OCI-LY7 (cell line): Measurements from ENCODE around the gene KCNMA1. TPM values are rescaled to one million over a fixed set of nuclear protein-coding genes. Genes with fewer than 3 reads are reported as not detected.

Source experiments
- BruUV-seq: library from RNA; stranded (reverse); fragments of 400-500 nt; replicated peaks from 2 replicates; lab custom pipeline; 2021; lab: Mats Ljungman, UMichigan
- CTCF ChIA-PET: fragments of 300-600 bp; sonication (Branson Sonifier 250); formaldehyde crosslinking; loops from one replicate; lab custom pipeline; 2022; ENCODE audit warnings: antibody characterized with exemption; ENCODE audit not compliant: unreplicated experiment; lab: Charles Lee
- POLR2A ChIA-PET: fragments of 300-600 bp; sonication (Branson Sonifier 250); formaldehyde crosslinking; loops from one replicate; lab custom pipeline; 2022; ENCODE audit warnings: antibody characterized with exemption; lab: Charles Lee
- DNase-seq: peaks from one replicate; pipeline ENCODE4 v3.0.0-alpha.2; 2015; ENCODE audit warnings: low spot score
- H2AFZ ChIP-seq: fragments of 200-600 bp; sonication (generic), shearing (Covaris generic); 2 replicates; pipeline ENCODE4 v1.6.1; 2014; ENCODE audit warnings: mild to moderate bottlenecking, antibody characterized with exemption, low read length, moderate library complexity
- H3K27ac ChIP-seq: fragments of 200-600 bp; sonication (generic); 2 replicates; pipeline ENCODE4 v1.5.1; 2014; ENCODE audit warnings: mixed run types, low read depth, mild to moderate bottlenecking, moderate library complexity, low read length, inconsistent platforms; ENCODE audit not compliant: poor library complexity, severe bottlenecking
- H3K36me3 ChIP-seq: fragments of 200-600 bp; sonication (generic); 2 replicates; pipeline ENCODE4 v1.6.1; 2014; ENCODE audit warnings: mild to moderate bottlenecking, antibody characterized with exemption, low read length, moderate library complexity, mixed read lengths; ENCODE audit not compliant: insufficient read depth
- H3K4me1 ChIP-seq: fragments of 200-600 bp; sonication (generic); 2 replicates; pipeline ENCODE4 v1.5.1; 2014; ENCODE audit warnings: mild to moderate bottlenecking, low read length; ENCODE audit not compliant: insufficient read depth, poor library complexity, severe bottlenecking
- H3K4me2 ChIP-seq: fragments of 200-600 bp; sonication (generic); 2 replicates; pipeline ENCODE4 v1.6.1; 2014; ENCODE audit warnings: mild to moderate bottlenecking, low read length
- H3K4me3 ChIP-seq: fragments of 200-600 bp; sonication (generic); 2 replicates; pipeline ENCODE4 v1.5.1; 2014; ENCODE audit warnings: mild to moderate bottlenecking, low read depth, low read length; ENCODE audit not compliant: poor library complexity, severe bottlenecking
- H3K79me2 ChIP-seq: fragments of 200-600 bp; sonication (generic); 2 replicates; pipeline ENCODE4 v1.6.1; 2016; ENCODE audit warnings: low read depth, mild to moderate bottlenecking, low read length, moderate library complexity, mixed read lengths; ENCODE audit not compliant: insufficient read depth
- H3K9me2 ChIP-seq: fragments of 200-600 bp; sonication (generic); 2 replicates; pipeline ENCODE4 v1.6.1; 2016; ENCODE audit warnings: mild to moderate bottlenecking, low read length, mixed read lengths; ENCODE audit not compliant: insufficient read depth
- H3K9me3 ChIP-seq: fragments of 200-600 bp; sonication (generic); 2 replicates; pipeline ENCODE4 v1.6.1; 2014; ENCODE audit warnings: mild to moderate bottlenecking, mixed run types, low read length, mixed read lengths
- H4K20me1 ChIP-seq: fragments of 200-600 bp; sonication (generic); 2 replicates; pipeline ENCODE4 v1.6.1; 2014; ENCODE audit warnings: mild to moderate bottlenecking, antibody characterized with exemption, low read length, moderate library complexity, mixed read lengths; ENCODE audit not compliant: insufficient read depth
- EZH2phosphoT487 ChIP-seq: fragments of 200-600 bp; sonication (generic); IDR thresholded peaks from 2 replicates; pipeline ENCODE4 v1.6.1; 2018; ENCODE audit warnings: low read depth, borderline replicate concordance, mild to moderate bottlenecking, mixed run types, antibody characterized with exemption, low read length, moderate library complexity, mixed read lengths
- intact Hi-C: fragments of 100-400 bp; cut with micrococcal nuclease; formaldehyde crosslinking; loops from one replicate; pipeline ENCODE4 v1.10.0; 2022; ENCODE audit not compliant: unreplicated experiment
- total RNA-seq, 2 experiments: library from RNA; depleted of rRNA in 1 of 2; stranded (reverse); fragments of >200 nt in 1 of 2; shearing (Covaris generic) in 1 of 2; gene quantifications; 2 replicates each; pipeline ENCODE4 v1.2.3, GENCODE V29; 2014 to 2022
- TF ChIP-seq, protein P1 (sequence below): fragments of 200-600 bp; sonication (generic); conservative IDR thresholded peaks from 2 replicates; pipeline ENCODE4 v1.5.1; 2014; ENCODE audit warnings: mild to moderate bottlenecking, antibody characterized with exemption, low read length, moderate library complexity, mixed read lengths

The KCNMA1 gene
- total RNA-seq, 2 experiments from 2014 or later, result not detected

- CTCF ChIA-PET, result no interaction called here
- H3K4me1 ChIP-seq, result no peaks in the 10 kb centered on the region
- no peaks in the 10 kb centered on the region for H3K36me3 ChIP-seq
- H3K4me3 ChIP-seq, result no peak overlapping the region
- POLR2A ChIA-PET, result interaction anchor here (0.6 kb wide), 1 partner anchor 383 kb away, joined by 3 read pairs; no protein-coding TSS in a partner anchor
- H3K4me2 ChIP-seq, result no peak overlapping the region
- no peaks in the 10 kb centered on the region for H3K9me3 ChIP-seq
- H3K79me2 ChIP-seq, result no peaks in the 10 kb centered on the region
- intact Hi-C loops, result no loop called here
- H3K9me2 ChIP-seq, result no peaks in the 10 kb centered on the region
- no peaks in the 10 kb centered on the region for H4K20me1 ChIP-seq
- H3K27ac ChIP-seq, result no peak overlapping the region
- H2AFZ ChIP-seq, result no peak overlapping the region
- BruUV-seq, result no TSS peak
- DNase-seq, result no peak
- no peak for TF ChIP-seq EZH2phosphoT487
- TF ChIP-seq, protein P1, sequence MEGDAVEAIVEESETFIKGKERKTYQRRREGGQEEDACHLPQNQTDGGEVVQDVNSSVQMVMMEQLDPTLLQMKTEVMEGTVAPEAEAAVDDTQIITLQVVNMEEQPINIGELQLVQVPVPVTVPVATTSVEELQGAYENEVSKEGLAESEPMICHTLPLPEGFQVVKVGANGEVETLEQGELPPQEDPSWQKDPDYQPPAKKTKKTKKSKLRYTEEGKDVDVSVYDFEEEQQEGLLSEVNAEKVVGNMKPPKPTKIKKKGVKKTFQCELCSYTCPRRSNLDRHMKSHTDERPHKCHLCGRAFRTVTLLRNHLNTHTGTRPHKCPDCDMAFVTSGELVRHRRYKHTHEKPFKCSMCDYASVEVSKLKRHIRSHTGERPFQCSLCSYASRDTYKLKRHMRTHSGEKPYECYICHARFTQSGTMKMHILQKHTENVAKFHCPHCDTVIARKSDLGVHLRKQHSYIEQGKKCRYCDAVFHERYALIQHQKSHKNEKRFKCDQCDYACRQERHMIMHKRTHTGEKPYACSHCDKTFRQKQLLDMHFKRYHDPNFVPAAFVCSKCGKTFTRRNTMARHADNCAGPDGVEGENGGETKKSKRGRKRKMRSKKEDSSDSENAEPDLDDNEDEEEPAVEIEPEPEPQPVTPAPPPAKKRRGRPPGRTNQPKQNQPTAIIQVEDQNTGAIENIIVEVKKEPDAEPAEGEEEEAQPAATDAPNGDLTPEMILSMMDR, result no peak
These were observed 32.1 kb downstream of the KCNMA1 start for GRCh38 chr10:77605466-77605865.

- Histone ChIP-seq H3K79me2 (no peaks in the 10 kb centered on the region), H3K4me3 (no peak overlapping the region), H3K4me2 (no peak overlapping the region), H3K27ac (no peak overlapping the region), H3K9me2 (no peaks in the 10 kb centered on the region), H3K9me3 (no peaks in the 10 kb centered on the region), H2AFZ (no peak overlapping the region), H3K36me3 (no peaks in the 10 kb centered on the region), H3K4me1 (no peaks in the 10 kb centered on the region), H4K20me1 (no peaks in the 10 kb centered on the region)
- CTCF ChIA-PET, result no interaction called here
- POLR2A ChIA-PET, result interaction anchor here (0.6 kb wide), 1 partner anchor 382 kb away, joined by 3 read pairs; no protein-coding TSS in a partner anchor
- intact Hi-C loops, result no loop called here
- no peak for DNase-seq
- BruUV-seq, result no TSS peak
- TF ChIP-seq EZH2phosphoT487, result no peak
- TF ChIP-seq, protein P1, result no peak
These were observed 32.7 kb downstream of the KCNMA1 start for GRCh38 chr10:77604941-77605351.

GRCh38 chr10:77604063-77604462 is 33.5 kb downstream of the KCNMA1 start:
- TF ChIP-seq, protein P1, result no peak
- TF ChIP-seq EZH2phosphoT487, result no peak
- Histone ChIP-seq H3K9me2 (no peaks in the 10 kb centered on the region), H3K79me2 (no peaks in the 10 kb centered on the region), H3K27ac (no peak overlapping the region), H4K20me1 (no peaks in the 10 kb centered on the region), H2AFZ (no peak overlapping the region), H3K4me3 (no peak overlapping the region), H3K9me3 (no peaks in the 10 kb centered on the region), H3K4me2 (no peak overlapping the region), H3K4me1 (no peaks in the 10 kb centered on the region), H3K36me3 (no peaks in the 10 kb centered on the region)
- no TSS peak for BruUV-seq
- ChIA-PET CTCF (no interaction called here), POLR2A (no interaction called here)
- DNase-seq, result no peak
- intact Hi-C loops, result no loop called here
